Liver (tissue), 9 donors: ENCODE results near the gene NEURL1. TPM values are rescaled to one million over a fixed set of nuclear protein-coding genes. Genes with fewer than 3 reads are reported as not detected.
A peak's percentile ranks its signal among the peaks of the same experiment; 100 is the strongest.

ENCODE experiments used
- DNase-seq: peaks from one replicate; pipeline ENCODE4 v3.0.0-alpha.2; 2017; ENCODE audit warnings: low spot score
- H3K27ac ChIP-seq, 2 donors: one replicate each; pipeline ENCODE4 v1.7.0; 2013; ENCODE audit warnings: inconsistent platforms in 2 of 2, low read length in 2 of 2, control low read depth in 1 of 2, low read depth in 1 of 2, mild to moderate bottlenecking in 1 of 2
- H3K27me3 ChIP-seq, 4 donors: one replicate each; pipeline versions ENCODE4 v1.6.1 to v1.7.0; 2013; ENCODE audit warnings: low read length in 3 of 4, inconsistent platforms in 1 of 4, mild to moderate bottlenecking in 1 of 4, moderate library complexity in 1 of 4; ENCODE audit not compliant: control insufficient read depth in 4 of 4, insufficient read depth in 4 of 4
- H3K36me3 ChIP-seq, 4 donors: one replicate each; pipeline versions ENCODE4 v1.6.1 to v1.7.0; 2013; ENCODE audit warnings: low read length in 3 of 4, mild to moderate bottlenecking in 3 of 4, low read depth in 1 of 4, moderate library complexity in 1 of 4; ENCODE audit not compliant: control insufficient read depth in 4 of 4, insufficient read depth in 3 of 4
- H3K4me1 ChIP-seq, 4 donors: one replicate each; pipeline versions ENCODE4 v1.6.1 to v1.7.0; 2013; ENCODE audit warnings: low read length in 3 of 4, mild to moderate bottlenecking in 3 of 4, moderate library complexity in 1 of 4; ENCODE audit not compliant: control insufficient read depth in 4 of 4, insufficient read depth in 4 of 4
- H3K4me3 ChIP-seq, 3 donors: one replicate each; pipeline versions ENCODE4 v1.6.1 to v1.7.0; 2013; ENCODE audit warnings: low read length in 3 of 3, control low read depth in 1 of 3, low read depth in 1 of 3, mild to moderate bottlenecking in 1 of 3
- H3K9ac ChIP-seq, 2 donors: one replicate each; pipeline ENCODE4 v1.7.0; 2013; ENCODE audit warnings: low read length in 2 of 2, mild to moderate bottlenecking in 2 of 2, moderate library complexity in 2 of 2, control low read depth in 1 of 2, low read depth in 1 of 2
- H3K9me3 ChIP-seq, 4 donors: one replicate each; pipeline versions ENCODE4 v1.6.1 to v1.7.0; 2013; ENCODE audit warnings: low read length in 3 of 4; ENCODE audit not compliant: control insufficient read depth in 4 of 4
- EGR1 ChIP-seq, 2 donors: IDR thresholded peaks; 2 replicates each; pipeline ENCODE4 v1.6.1; 2016 to 2018; ENCODE audit warnings: antibody characterized with exemption in 2 of 2, low read depth in 2 of 2
- FOXA1 ChIP-seq: IDR thresholded peaks from 2 replicates; pipeline ENCODE4 v1.6.1; 2016; ENCODE audit warnings: antibody characterized with exemption
- FOXA2 ChIP-seq: IDR thresholded peaks from 2 replicates; pipeline ENCODE4 v1.6.1; 2016; ENCODE audit warnings: antibody characterized with exemption
- GABPA ChIP-seq, 2 donors: IDR thresholded peaks in 1 of 2; conservative IDR thresholded peaks in 1 of 2; 2 replicates each; pipeline ENCODE4 v1.6.1; 2016; ENCODE audit warnings: antibody characterized with exemption in 2 of 2, mild to moderate bottlenecking in 1 of 2, moderate library complexity in 1 of 2
- HNF4A ChIP-seq, 2 donors: conservative IDR thresholded peaks; 2 replicates each; pipeline ENCODE4 v1.6.1; 2016; ENCODE audit warnings: antibody characterized with exemption in 2 of 2, mild to moderate bottlenecking in 2 of 2
- HNF4G ChIP-seq: IDR thresholded peaks from 2 replicates; pipeline ENCODE4 v1.6.1; 2016; ENCODE audit warnings: antibody characterized with exemption
- JUND ChIP-seq, 2 donors: IDR thresholded peaks; 2 replicates each; pipeline ENCODE4 v1.6.1; 2016; ENCODE audit warnings: antibody characterized with exemption in 2 of 2
- NR2F2 ChIP-seq: IDR thresholded peaks from 2 replicates; pipeline ENCODE4 v1.6.1; 2016; ENCODE audit warnings: antibody characterized with exemption
- RAD21 ChIP-seq, 2 donors: IDR thresholded peaks; 2 replicates each; pipeline ENCODE4 v1.6.1; 2016; ENCODE audit warnings: antibody characterized with exemption in 2 of 2, mild to moderate bottlenecking in 2 of 2
- REST ChIP-seq: IDR thresholded peaks from 2 replicates; pipeline ENCODE4 v1.6.1; 2016; ENCODE audit warnings: antibody characterized with exemption, mild to moderate bottlenecking
- RXRA ChIP-seq, 2 donors: IDR thresholded peaks; 2 replicates each; pipeline ENCODE4 v1.6.1; 2017 to 2018; ENCODE audit warnings: antibody characterized with exemption in 2 of 2, mild to moderate bottlenecking in 1 of 2
- SP1 ChIP-seq: IDR thresholded peaks from 2 replicates; pipeline ENCODE4 v1.6.1; 2018; ENCODE audit warnings: antibody characterized with exemption, mild to moderate bottlenecking
- TAF1 ChIP-seq: conservative IDR thresholded peaks from 2 replicates; pipeline ENCODE4 v1.6.1; 2016; ENCODE audit warnings: antibody characterized with exemption, mild to moderate bottlenecking
- YY1 ChIP-seq: IDR thresholded peaks from 2 replicates; pipeline ENCODE4 v1.6.1; 2016; ENCODE audit warnings: antibody characterized with exemption, mild to moderate bottlenecking
- ZBTB33 ChIP-seq: IDR thresholded peaks from 2 replicates; pipeline ENCODE4 v1.6.1; 2016; ENCODE audit warnings: antibody characterized with exemption
- whole genome bisulfite sequencing: extraction: QIAGEN DNeasy Blood & Tissue Kit; methylation state at CpG from one replicate; pipeline ENCODE4 v1.1.7; 2013; 5-methylcytosine and 5-hydroxymethylcytosine counted together
- polyA plus RNA-seq, 2 donors: library from polyadenylated mRNA; stranded (reverse) in 1 of 2; unstranded in 1 of 2; fragments of 200-250 nt in 1 of 2; fragments of >200 nt in 1 of 2; fragmentation: Nextera tagmentation in 1 of 2; extraction: Ambion mirVana in 1 of 2; gene quantifications; one replicate each; pipeline versions ENCODE4 v1.2.1 to v1.2.3, GENCODE V29; 2013 to 2015
- total RNA-seq, 2 donors: library from RNA; depleted of rRNA; stranded (reverse); fragments of >200 nt; gene quantifications; one replicate each; pipeline ENCODE4 v1.2.3, GENCODE V29; 2014
- TF ChIP-seq, protein P1 (sequence below): IDR thresholded peaks from 2 replicates; pipeline ENCODE4 v1.6.1; 2016; ENCODE audit warnings: antibody characterized with exemption
- TF ChIP-seq, protein P2 (sequence below): fragments of 150-350 bp; IDR thresholded peaks from 2 replicates; pipeline ENCODE4 v1.5.1; 2017; ENCODE audit warnings: improper control_type of control experiment, low read depth, low read length; ENCODE audit not compliant: missing input control
- TF ChIP-seq, protein P3 (sequence below): IDR thresholded peaks from 2 replicates; pipeline ENCODE4 v1.6.1; 2016; ENCODE audit warnings: antibody characterized with exemption
- donor health status: healthy.
- donor health status: healthy.
- donor health status: healthy.
- donor health status: healthy.
- donor health status: healthy.

NEURL1 gene
- total and polyA plus RNA-seq, 4 donors, result 0.11 to 3.9 (median 0.74) TPM

- TF ChIP-seq REST, result no peak
- no peak for TF ChIP-seq FOXA2
- TF ChIP-seq RAD21 (IDR thresholded peaks at IDR 0.05), result no peak
Measured at GRCh38 chr10:103614306-103615158, 121.0 kb downstream of the NEURL1 start (continued).

GRCh38 chr10:103616705-103617601 is 123.4 kb downstream of the NEURL1 start:
- H3K27me3 ChIP-seq, result no peaks in the 10 kb centered on the region
- no peak overlapping the region for H3K9ac ChIP-seq
- H3K4me1 ChIP-seq, result peaks cover 20 to 55% (median 47%) of the 10 kb centered on the region in 4 donors
- no peak overlapping the region for H3K4me3 ChIP-seq
- no peak for DNase-seq
- H3K9me3 ChIP-seq, result no peaks in the 10 kb centered on the region
- no peak for TF ChIP-seq ZBTB33
- no peak for TF ChIP-seq JUND (IDR thresholded peaks at IDR 0.05)
- TF ChIP-seq FOXA2, result no peak
- no peak for TF ChIP-seq GABPA (IDR thresholded peaks at IDR 0.05 in 1 of 2, conservative IDR thresholded peaks at IDR 0.05 in 1 of 2)
- peak; percentile 15 for TF ChIP-seq REST
- TF ChIP-seq NR2F2, result peak; percentile 57
- TF ChIP-seq, protein P1, sequence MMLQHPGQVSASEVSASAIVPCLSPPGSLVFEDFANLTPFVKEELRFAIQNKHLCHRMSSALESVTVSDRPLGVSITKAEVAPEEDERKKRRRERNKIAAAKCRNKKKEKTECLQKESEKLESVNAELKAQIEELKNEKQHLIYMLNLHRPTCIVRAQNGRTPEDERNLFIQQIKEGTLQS, result no peak
- peak; percentile 70 for TF ChIP-seq SP1
- no peak for TF ChIP-seq HNF4G
- no peak for TF ChIP-seq TAF1
- TF ChIP-seq EGR1 (IDR thresholded peaks at IDR 0.05; ENCODE audit: low read depth in 2 of 2), result no peak
- peak in 1 of 2 donors; percentile 62 for TF ChIP-seq RAD21 (IDR thresholded peaks at IDR 0.05)
- peak; percentile 59 to 65 for TF ChIP-seq HNF4A (conservative IDR thresholded peaks at IDR 0.05)
- TF ChIP-seq, protein P2, sequence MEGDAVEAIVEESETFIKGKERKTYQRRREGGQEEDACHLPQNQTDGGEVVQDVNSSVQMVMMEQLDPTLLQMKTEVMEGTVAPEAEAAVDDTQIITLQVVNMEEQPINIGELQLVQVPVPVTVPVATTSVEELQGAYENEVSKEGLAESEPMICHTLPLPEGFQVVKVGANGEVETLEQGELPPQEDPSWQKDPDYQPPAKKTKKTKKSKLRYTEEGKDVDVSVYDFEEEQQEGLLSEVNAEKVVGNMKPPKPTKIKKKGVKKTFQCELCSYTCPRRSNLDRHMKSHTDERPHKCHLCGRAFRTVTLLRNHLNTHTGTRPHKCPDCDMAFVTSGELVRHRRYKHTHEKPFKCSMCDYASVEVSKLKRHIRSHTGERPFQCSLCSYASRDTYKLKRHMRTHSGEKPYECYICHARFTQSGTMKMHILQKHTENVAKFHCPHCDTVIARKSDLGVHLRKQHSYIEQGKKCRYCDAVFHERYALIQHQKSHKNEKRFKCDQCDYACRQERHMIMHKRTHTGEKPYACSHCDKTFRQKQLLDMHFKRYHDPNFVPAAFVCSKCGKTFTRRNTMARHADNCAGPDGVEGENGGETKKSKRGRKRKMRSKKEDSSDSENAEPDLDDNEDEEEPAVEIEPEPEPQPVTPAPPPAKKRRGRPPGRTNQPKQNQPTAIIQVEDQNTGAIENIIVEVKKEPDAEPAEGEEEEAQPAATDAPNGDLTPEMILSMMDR, result no peak
- TF ChIP-seq, protein P3, sequence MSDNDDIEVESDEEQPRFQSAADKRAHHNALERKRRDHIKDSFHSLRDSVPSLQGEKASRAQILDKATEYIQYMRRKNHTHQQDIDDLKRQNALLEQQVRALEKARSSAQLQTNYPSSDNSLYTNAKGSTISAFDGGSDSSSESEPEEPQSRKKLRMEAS, result no peak
- no peak for TF ChIP-seq YY1
- TF ChIP-seq RXRA (IDR thresholded peaks at IDR 0.05), result peak; percentile 66 to 67
- TF ChIP-seq FOXA1, result no peak
- H3K36me3 ChIP-seq, result peaks cover 0 to 33% (median 21%) of the 10 kb centered on the region in 4 donors
- WGBS, result 40% methylated on average over 20 of the region's 20 CpGs
- H3K27ac ChIP-seq, result peak overlapping the region; percentile 23 to 46
